Measurements from ENCODE around the gene PTPN14. TPM values are rescaled to one million over a fixed set of nuclear protein-coding genes. Genes with fewer than 3 reads are reported as not detected.
"Not testable (repeated sequence)": the region's sequence is repeated elsewhere in the genome, so short reads cannot be mapped to it uniquely, and the experiment has no call there.

Gene PTPN14
- total RNA-seq, 2 donors from 2014 or later = 0.05 TPM; not detected in 1

DNA sequence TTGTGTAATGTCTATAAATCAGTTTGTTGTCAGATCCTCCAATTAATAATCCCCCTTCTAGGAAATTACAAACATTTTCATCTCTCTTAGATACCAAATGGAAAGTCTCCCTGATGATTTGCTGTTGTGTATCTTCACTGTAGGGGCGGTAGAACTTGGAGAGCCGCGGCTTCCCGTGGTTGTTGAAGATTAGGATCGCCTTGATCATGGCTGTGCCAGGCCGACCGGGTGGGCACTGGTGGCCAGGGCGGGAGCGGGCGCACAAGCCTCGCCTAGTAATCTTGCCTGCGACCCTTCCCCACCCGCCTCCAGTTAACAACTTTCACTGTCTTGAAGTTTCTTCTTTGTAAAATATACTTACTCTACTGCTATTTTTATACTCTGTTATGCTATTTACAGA is 68.2 kb downstream of the PTPN14 start:
- H3K36me3 Mint-ChIP-seq (ENCODE audit: low read depth); H3K9me3 ChIP-seq (ENCODE audit: control insufficient read depth, low read length, poor library complexity, severe bottlenecking); H3K27ac Mint-ChIP-seq; H3K4me3 Mint-ChIP-seq; ATAC-seq; DNase-seq; H3K4me1 Mint-ChIP-seq: not testable (repeated sequence)
- peaks cover 40% of the 10 kb centered on the region for H3K27me3 Mint-ChIP-seq

DNA sequence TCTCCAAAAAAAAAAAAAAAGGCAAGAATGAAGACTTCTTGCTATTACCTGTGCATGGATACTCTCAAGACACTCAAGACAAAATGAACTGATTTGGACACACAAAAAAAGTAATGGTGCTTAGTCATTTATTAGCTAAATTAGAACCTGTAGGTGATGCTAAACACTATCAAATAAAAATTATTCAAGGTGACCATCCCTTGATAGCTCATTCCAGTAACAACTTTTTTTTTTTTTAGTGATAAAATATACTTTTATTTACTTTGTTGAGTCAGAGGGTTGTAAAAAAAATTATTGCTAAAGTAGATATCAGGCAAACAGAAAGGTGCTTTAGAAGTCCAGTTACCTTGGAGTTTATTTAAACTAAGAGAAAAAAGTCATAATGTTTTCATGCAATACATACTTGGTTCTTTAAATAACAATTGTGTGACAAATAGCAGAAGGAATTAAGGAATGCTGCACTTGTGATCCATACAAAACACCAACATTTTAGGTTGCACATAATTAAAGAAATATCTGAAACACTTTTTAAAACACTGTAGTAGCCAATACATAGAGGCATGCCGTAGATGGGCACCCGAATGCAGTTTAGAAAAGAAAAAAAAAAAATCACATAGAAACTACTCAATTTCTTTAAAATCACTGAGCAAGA is 69.3 kb downstream of the PTPN14 start:
- H3K27ac Mint-ChIP-seq; H3K4me3 Mint-ChIP-seq; ATAC-seq; H3K9me3 ChIP-seq (ENCODE audit: control insufficient read depth, low read length, poor library complexity, severe bottlenecking); DNase-seq; H3K4me1 Mint-ChIP-seq; H3K36me3 Mint-ChIP-seq (ENCODE audit: low read depth): not testable (repeated sequence)
- H3K27me3 Mint-ChIP-seq = peaks cover 42% of the 10 kb centered on the region

DNA sequence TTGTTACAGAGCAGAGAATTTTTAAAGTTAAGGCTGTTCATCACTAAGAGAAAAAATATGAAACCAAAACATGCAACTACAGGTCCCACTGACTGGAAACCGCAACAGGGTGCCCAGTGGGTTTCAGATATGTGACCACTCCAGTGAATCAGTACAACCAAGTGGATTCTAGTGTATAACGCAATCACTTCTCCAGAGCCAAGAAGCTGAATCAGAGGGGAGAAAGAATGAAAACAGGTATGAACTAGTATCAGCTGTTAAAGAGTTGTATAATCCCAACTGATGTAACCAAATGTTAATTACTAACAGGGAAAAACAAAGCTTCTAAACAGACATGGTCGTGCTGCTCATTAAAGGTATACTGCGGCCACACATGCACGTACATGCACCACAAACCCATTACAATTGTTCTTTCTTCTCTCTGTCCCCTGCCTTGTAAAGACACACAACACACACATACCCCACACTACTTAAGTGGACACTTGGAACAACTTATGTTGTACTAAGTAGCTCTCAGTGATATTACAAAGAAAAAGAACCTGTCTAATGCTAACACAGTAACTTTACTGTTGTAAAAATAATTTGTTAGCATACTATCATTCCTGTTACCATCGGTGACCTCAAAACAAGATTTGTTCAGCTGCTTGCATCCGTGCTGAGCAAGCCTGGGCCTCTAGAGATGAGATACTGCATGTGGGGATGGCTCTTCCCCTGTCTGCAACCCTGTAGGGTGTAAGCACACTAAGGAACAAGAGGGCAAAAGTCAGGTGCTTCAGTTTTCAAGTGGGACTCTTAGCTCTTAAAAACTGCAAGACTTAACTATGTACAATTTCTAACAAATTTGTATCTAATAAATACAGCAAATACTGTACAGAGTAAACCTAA is 74.2 kb downstream of the PTPN14 start:
- peaks cover 42% of the 10 kb centered on the region for H3K27me3 Mint-ChIP-seq
- DNase-seq (no peak), ATAC-seq (no peak)
- no peaks in the 10 kb centered on the region for H3K4me1 Mint-ChIP-seq
- H3K27ac Mint-ChIP-seq = no peak overlapping the region
- no peak overlapping the region for H3K4me3 Mint-ChIP-seq
- no peaks in the 10 kb centered on the region for H3K9me3 ChIP-seq (ENCODE audit: control insufficient read depth, low read length, poor library complexity, severe bottlenecking)
- peaks cover 2% of the 10 kb centered on the region for H3K36me3 Mint-ChIP-seq (ENCODE audit: low read depth)

DNA sequence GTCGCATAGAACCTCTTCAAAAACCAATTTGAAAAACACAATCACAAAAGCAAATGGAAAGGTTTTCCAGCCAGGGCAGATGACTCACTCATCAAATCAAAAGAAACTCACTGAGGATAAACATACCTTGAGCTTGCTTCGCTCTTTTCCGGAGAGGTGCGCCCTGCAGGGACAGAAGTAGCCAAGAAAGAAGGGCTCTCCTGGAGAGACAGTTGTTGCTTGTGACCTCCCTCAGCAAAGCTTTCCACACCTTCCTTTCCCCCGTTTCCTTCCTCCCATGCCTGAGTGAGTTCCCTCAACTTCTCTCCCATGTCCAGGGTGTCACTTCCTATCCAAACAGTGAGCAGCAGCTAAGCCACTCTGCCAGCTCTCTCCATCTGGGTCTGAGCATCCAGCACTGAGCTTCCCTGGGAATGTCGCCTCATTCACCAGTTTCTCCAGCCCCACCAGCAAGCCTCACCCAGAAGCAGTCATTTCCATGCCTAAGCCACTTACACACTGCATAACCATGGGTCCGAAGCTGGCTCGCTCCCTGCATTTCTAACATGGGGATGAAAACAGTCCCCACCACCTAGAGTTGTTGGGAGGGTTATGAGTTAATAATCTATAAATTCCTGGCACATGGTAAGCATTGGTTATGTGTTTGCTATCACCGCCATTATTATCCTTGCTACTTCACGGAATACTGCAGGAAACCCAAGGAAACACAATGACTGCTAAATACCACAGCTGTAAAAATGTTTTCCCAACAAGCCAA is 75.0 kb downstream of the PTPN14 start:
- Mint-ChIP-seq H3K27ac (no peak overlapping the region), H3K4me1 (no peaks in the 10 kb centered on the region), H3K27me3 (peaks cover 46% of the 10 kb centered on the region), H3K36me3 (ENCODE audit: low read depth) (peaks cover 2% of the 10 kb centered on the region), H3K4me3 (no peak overlapping the region)
- DNase-seq (no peak), ATAC-seq (no peak)
- H3K9me3 ChIP-seq (ENCODE audit: control insufficient read depth, low read length, poor library complexity, severe bottlenecking) = no peaks in the 10 kb centered on the region

DNA sequence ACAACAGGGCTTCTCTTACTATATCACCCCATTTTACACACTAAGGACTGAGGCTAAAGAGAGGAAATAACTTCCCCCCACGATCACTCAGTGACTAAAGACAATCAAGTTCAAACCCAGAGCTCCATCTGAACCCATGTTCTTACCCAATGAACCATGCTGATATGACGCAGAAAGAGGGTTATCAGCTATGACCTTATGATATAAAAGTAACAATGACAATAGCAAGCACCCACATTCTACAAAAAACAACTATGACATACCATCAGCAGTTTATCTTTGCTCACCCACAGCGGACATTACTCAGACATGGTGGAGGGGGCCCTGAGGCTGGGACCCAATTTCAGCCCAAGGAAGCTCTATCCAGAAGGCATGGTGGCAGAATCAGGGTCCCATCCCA is 75.7 kb downstream of the PTPN14 start:
- Mint-ChIP-seq H3K27me3 (peaks cover 46% of the 10 kb centered on the region), H3K36me3 (ENCODE audit: low read depth) (peaks cover 2% of the 10 kb centered on the region), H3K4me3 (no peak overlapping the region), H3K4me1 (no peaks in the 10 kb centered on the region), H3K27ac (no peak overlapping the region)
- DNase-seq (no peak), ATAC-seq (no peak)
- H3K9me3 ChIP-seq (ENCODE audit: control insufficient read depth, low read length, poor library complexity, severe bottlenecking) = no peaks in the 10 kb centered on the region

DNA sequence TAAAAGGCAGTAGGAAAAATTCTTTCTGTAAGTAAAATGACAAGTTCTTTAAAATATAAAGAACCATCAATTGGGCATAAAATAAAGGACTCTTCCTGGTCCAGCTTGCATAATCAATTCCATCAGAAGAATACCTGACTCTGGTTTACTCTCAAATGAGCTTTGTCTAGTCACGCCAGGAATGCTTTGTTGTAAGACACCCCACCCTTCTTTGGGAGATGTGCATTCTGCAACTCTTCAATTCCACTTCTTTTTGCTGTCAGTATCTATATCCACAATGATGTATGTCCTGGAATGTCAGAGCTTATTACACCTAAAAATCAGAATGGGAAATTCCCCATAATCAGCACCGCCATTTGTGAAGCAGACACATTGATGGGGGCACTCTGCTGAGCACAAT is 76.1 kb downstream of the PTPN14 start:
- DNase-seq (no peak), ATAC-seq (no peak)
- peaks cover 42% of the 10 kb centered on the region for H3K27me3 Mint-ChIP-seq
- peaks cover 2% of the 10 kb centered on the region for H3K36me3 Mint-ChIP-seq (ENCODE audit: low read depth)
- H3K9me3 ChIP-seq (ENCODE audit: control insufficient read depth, low read length, poor library complexity, severe bottlenecking) = no peaks in the 10 kb centered on the region
- H3K4me1 Mint-ChIP-seq = no peaks in the 10 kb centered on the region
- no peak overlapping the region for H3K4me3 Mint-ChIP-seq
- H3K27ac Mint-ChIP-seq = no peak overlapping the region

DNA sequence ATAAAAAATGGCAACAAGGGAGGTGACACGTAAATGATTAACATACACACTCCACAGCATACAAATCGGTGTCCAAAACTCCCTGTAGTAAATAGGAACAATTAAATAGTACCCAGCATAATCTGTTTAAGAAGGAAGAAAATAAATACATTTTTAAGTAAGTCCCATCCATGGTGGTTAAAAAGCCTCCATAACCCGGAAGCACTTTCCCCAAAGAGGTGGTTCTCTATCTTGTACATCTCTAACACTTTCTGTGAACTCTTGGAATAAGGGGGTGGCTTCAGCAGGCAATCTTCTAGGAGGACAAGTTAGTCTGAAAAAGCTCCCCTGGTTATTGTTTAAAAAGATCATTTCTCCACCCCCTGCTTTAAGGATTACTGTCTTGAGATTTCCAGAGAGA is 76.9 kb downstream of the PTPN14 start:
- Mint-ChIP-seq H3K27ac (no peak overlapping the region), H3K27me3 (peaks cover 40% of the 10 kb centered on the region), H3K4me3 (no peak overlapping the region), H3K36me3 (ENCODE audit: low read depth) (peaks cover 2% of the 10 kb centered on the region), H3K4me1 (no peaks in the 10 kb centered on the region)
- DNase-seq (no peak), ATAC-seq (no peak)
- H3K9me3 ChIP-seq (ENCODE audit: control insufficient read depth, low read length, poor library complexity, severe bottlenecking) = no peaks in the 10 kb centered on the region

DNA sequence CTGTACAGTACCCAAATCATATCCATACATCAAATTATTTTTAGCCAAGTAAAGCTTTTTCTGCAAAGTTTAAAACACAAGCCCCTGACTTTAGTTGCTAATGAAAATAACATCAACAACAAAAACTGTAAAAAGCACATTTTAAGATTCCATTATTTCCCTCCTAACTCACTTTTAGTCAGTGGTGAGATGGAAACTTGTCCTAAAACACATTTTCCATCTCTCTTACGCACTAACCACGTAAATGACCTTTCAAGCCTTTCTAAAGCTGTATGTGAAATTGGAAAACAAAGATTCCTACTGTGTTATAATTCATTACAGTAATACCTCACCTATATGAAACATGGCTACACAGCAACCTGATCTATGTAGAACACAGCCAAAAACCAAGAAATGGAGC is 77.5 kb downstream of the PTPN14 start:
- peaks cover 46% of the 10 kb centered on the region for H3K27me3 Mint-ChIP-seq
- H3K27ac Mint-ChIP-seq = no peak overlapping the region
- H3K9me3 ChIP-seq (ENCODE audit: control insufficient read depth, low read length, poor library complexity, severe bottlenecking) = no peaks in the 10 kb centered on the region
- no peaks in the 10 kb centered on the region for H3K4me1 Mint-ChIP-seq
- H3K4me3 Mint-ChIP-seq = no peak overlapping the region
- DNase-seq (no peak), ATAC-seq (no peak)
- peaks cover 2% of the 10 kb centered on the region for H3K36me3 Mint-ChIP-seq (ENCODE audit: low read depth)

DNA sequence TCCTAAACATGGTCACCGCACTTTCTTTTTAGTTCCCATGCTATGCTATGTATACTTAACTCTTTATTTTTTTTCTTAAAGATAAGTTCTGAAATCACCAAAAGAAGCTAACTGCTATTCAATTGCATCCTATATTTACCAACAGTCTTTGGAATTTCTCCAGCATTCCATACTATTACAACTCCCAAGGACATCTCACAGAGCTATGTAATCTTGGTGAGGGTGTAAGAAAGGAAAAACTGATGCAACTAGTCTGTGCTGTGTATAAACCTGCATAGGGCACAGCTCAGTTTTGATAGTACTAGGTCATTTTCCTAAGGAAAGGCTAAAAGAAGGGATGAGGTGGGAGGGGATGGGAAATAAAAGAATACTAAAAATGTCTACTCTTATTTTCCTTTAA is 78.0 kb downstream of the PTPN14 start:
- peaks cover 48% of the 10 kb centered on the region for H3K27me3 Mint-ChIP-seq
- no peak for ATAC-seq

DNA sequence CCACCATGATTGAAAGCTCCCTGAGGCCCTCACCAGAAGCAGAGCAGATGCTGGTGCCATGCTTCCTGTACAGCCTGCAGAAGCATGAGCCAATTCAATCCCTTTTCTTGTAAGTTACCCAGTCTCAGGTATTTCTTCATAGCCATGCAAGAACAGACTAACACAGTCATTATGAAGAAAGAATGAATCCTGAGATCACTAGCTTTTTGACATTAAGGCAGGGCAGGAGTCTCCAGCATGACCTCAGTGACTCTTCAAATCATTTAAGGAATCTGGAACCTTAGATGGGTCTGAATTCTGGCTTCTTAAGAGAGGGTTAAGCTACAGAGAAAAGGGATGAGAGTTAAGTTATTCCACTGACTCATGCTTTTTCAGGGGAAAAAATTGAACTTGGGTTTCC is 79.0 kb downstream of the PTPN14 start:
- Mint-ChIP-seq H3K27ac (no peak overlapping the region), H3K4me3 (no peak overlapping the region), H3K4me1 (no peaks in the 10 kb centered on the region), H3K27me3 (peaks cover 51% of the 10 kb centered on the region), H3K36me3 (ENCODE audit: low read depth) (peaks cover 2% of the 10 kb centered on the region)
- ATAC-seq (no peak), DNase-seq (no peak)
- no peaks in the 10 kb centered on the region for H3K9me3 ChIP-seq (ENCODE audit: control insufficient read depth, low read length, poor library complexity, severe bottlenecking)

More for the DNA sequence above, 78.0 kb downstream of the PTPN14 start:
- Mint-ChIP-seq H3K36me3 (ENCODE audit: low read depth) (peaks cover 2% of the 10 kb centered on the region), H3K4me3 (no peak overlapping the region), H3K4me1 (no peaks in the 10 kb centered on the region), H3K27ac (no peak overlapping the region)
- no peak for DNase-seq
- no peaks in the 10 kb centered on the region for H3K9me3 ChIP-seq (ENCODE audit: control insufficient read depth, low read length, poor library complexity, severe bottlenecking)

DNA sequence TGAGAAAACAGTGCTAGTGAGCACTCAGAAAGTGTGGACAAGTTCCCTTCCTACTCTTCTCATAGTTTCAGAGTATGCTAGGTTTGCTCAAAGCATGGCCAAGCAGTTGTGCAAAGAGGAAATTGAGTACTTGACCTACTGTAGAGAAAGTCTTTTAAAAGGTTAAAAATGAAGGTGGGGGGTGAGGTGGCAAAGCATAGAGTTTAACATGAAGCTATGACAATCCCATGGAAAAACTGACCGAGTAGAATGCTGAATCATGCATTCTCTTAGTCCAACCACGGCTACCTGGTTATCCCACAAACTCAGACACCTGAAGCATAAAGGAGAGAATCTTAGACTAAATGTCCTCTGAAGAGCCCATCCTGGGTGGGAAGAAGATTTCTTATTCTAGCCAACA is 79.9 kb downstream of the PTPN14 start:
- H3K27ac Mint-ChIP-seq = no peak overlapping the region
- H3K9me3 ChIP-seq (ENCODE audit: control insufficient read depth, low read length, poor library complexity, severe bottlenecking) = no peaks in the 10 kb centered on the region
- peaks cover 2% of the 10 kb centered on the region for H3K36me3 Mint-ChIP-seq (ENCODE audit: low read depth)
- no peaks in the 10 kb centered on the region for H3K4me1 Mint-ChIP-seq
- no peak for ATAC-seq
- DNase-seq = no peak
- peaks cover 44% of the 10 kb centered on the region for H3K27me3 Mint-ChIP-seq
- H3K4me3 Mint-ChIP-seq = no peak overlapping the region

DNA sequence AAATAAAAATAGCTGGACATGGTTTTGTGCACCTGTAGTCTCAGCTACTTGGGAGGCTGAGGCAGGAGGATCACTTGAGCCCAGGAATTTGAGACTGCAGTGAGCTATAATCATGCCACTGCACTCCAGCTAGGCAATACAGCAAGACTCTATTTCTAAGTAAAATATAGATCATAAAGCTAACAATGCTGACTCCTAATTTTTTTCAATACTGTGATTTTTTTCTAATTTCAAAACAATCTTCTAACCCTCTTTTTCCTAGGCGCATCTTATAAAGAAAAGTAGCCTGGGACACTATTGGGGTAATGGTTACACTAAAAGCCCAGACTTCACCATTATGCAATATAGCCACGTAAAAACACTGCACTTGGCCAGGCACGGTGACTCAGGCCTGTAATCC is 81.3 kb downstream of the PTPN14 start:
- Mint-ChIP-seq H3K27me3 (peaks cover 33% of the 10 kb centered on the region), H3K4me1 (no peaks in the 10 kb centered on the region), H3K27ac (no peak overlapping the region), H3K36me3 (ENCODE audit: low read depth) (peaks cover 2% of the 10 kb centered on the region), H3K4me3 (no peak overlapping the region)
- H3K9me3 ChIP-seq (ENCODE audit: control insufficient read depth, low read length, poor library complexity, severe bottlenecking) = no peaks in the 10 kb centered on the region
- ATAC-seq (no peak), DNase-seq (no peak)

DNA sequence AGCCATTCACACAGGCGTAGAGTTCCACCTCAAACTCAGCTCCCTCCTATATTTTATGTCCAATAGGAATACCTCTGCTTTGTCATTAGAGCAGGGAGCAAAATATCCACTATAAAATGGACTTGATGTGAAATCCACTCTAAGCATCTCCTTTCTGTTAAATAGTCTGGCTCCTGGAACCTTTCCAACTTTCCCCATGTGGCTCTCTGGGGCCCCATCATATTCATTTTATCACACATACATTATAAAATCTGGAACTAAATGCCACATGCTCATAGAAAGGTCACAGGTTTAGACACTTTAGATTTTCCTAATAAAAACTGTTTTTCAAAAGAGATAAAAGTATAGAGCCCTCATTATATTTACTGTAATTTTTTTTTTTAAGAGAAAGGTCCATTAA is 82.1 kb downstream of the PTPN14 start:
- H3K36me3 Mint-ChIP-seq (ENCODE audit: low read depth) = peaks cover 3% of the 10 kb centered on the region
- no peaks in the 10 kb centered on the region for H3K4me1 Mint-ChIP-seq
- no peak overlapping the region for H3K4me3 Mint-ChIP-seq
- H3K27me3 Mint-ChIP-seq = peaks cover 36% of the 10 kb centered on the region
- H3K9me3 ChIP-seq (ENCODE audit: control insufficient read depth, low read length, poor library complexity, severe bottlenecking) = no peaks in the 10 kb centered on the region
- H3K27ac Mint-ChIP-seq = no peak overlapping the region
- ATAC-seq = no peak
- DNase-seq = no peak
